WTC11 (cell line): ENCODE data around the gene PDZRN4. TPM values are rescaled to one million over a fixed set of nuclear protein-coding genes. Genes with fewer than 3 reads are reported as not detected.

Experiments used
- ATAC-seq: fragments of 200-7000 bp; cut with Tn5 transposase; 2 replicates; pipeline ENCODE4 v1.10.0; 2021; ENCODE audit warnings: mild to moderate bottlenecking, moderate library complexity
- CTCF ChIA-PET: fragments of 300-600 bp; sonication (Branson Sonifier 250); formaldehyde crosslinking; loops from one replicate; lab custom pipeline; 2021; ENCODE audit warnings: antibody characterized with exemption; lab: Charles Lee
- POLR2A ChIA-PET: fragments of 350-600 bp; sonication (Branson Sonifier 250); formaldehyde crosslinking; loops from one replicate; lab custom pipeline; 2021; ENCODE audit warnings: antibody characterized with exemption; lab: Charles Lee
- DNase-seq: peaks from one replicate; pipeline ENCODE4 v3.0.0; 2021; ENCODE audit warnings: low spot score
- H3K27ac Mint-ChIP-seq: 2 replicates; pipeline ENCODE4 v1.8.0; 2021; ENCODE audit warnings: mixed read lengths
- H3K27me3 Mint-ChIP-seq: 2 replicates; pipeline ENCODE4 v1.8.0; 2021; ENCODE audit warnings: low read depth, mild to moderate bottlenecking, moderate library complexity, mixed read lengths
- H3K36me3 Mint-ChIP-seq: 2 replicates; pipeline ENCODE4 v1.8.0; 2021; ENCODE audit warnings: mixed read lengths
- H3K4me1 Mint-ChIP-seq: 2 replicates; pipeline ENCODE4 v1.8.0; 2022; ENCODE audit warnings: mixed read lengths
- H3K4me3 Mint-ChIP-seq: 2 replicates; pipeline ENCODE4 v1.8.0; 2021; ENCODE audit warnings: mild to moderate bottlenecking, moderate library complexity, mixed read lengths
- H3K9me3 Mint-ChIP-seq: 2 replicates; pipeline ENCODE4 v1.8.0; 2021; ENCODE audit warnings: mixed read lengths
- AR ChIP-seq: fragments of 250-450 bp; sonication (Bioruptor Pico); IDR thresholded peaks from 2 replicates; pipeline ENCODE4 v1.9.0; 2021; ENCODE audit warnings: mild to moderate bottlenecking
- ARID4B ChIP-seq: sonication (generic); formaldehyde crosslinking; IDR thresholded peaks from 2 replicates; pipeline ENCODE4 v1.8.0; 2023; ENCODE audit warnings: missing genetic modification reagents, mild to moderate bottlenecking, borderline replicate concordance
- CBFB ChIP-seq: sonication (generic); formaldehyde crosslinking; IDR thresholded peaks from 2 replicates; pipeline ENCODE4 v1.8.1; 2022; ENCODE audit warnings: mild to moderate bottlenecking, low read depth, missing genetic modification reagents
- CDX4 ChIP-seq: fragments of 250-450 bp; sonication (Bioruptor Pico); IDR thresholded peaks from 2 replicates; pipeline ENCODE4 v1.9.0; 2021; ENCODE audit warnings: moderate library complexity, mild to moderate bottlenecking, inconsistent platforms, borderline replicate concordance
- EMX1 ChIP-seq: fragments of 250-450 bp; sonication (Bioruptor Pico); IDR thresholded peaks from 2 replicates; pipeline ENCODE4 v1.8.0; 2021; ENCODE audit warnings: mild to moderate bottlenecking
- FOXK1 ChIP-seq: sonication (generic); formaldehyde crosslinking; IDR thresholded peaks from 2 replicates; pipeline ENCODE4 v1.8.0; 2022; ENCODE audit warnings: mild to moderate bottlenecking, moderate library complexity, missing genetic modification reagents
- GTF2I ChIP-seq: fragments of 250-450 bp; sonication (Bioruptor Pico); conservative IDR thresholded peaks from 2 replicates; pipeline ENCODE4 v1.4.0; 2021; ENCODE audit warnings: mild to moderate bottlenecking
- JUN ChIP-seq: sonication (generic); formaldehyde crosslinking; IDR thresholded peaks from 2 replicates; pipeline ENCODE4 v1.8.0; 2023; ENCODE audit warnings: mild to moderate bottlenecking, missing genetic modification reagents
- PRDM15 ChIP-seq: sonication (generic); formaldehyde crosslinking; IDR thresholded peaks from 2 replicates; pipeline ENCODE4 v1.8.0; 2022; ENCODE audit warnings: missing genetic modification reagents
- SP1 ChIP-seq: sonication (generic); formaldehyde crosslinking; conservative IDR thresholded peaks from 2 replicates; pipeline ENCODE4 v1.8.1; 2022; ENCODE audit warnings: missing genetic modification reagents
- ZNF121 ChIP-seq: sonication (generic); formaldehyde crosslinking; IDR thresholded peaks from 2 replicates; pipeline ENCODE4 v1.8.0; 2023; ENCODE audit warnings: missing genetic modification reagents
- ZNF232 ChIP-seq: sonication (generic); formaldehyde crosslinking; IDR thresholded peaks from 2 replicates; pipeline ENCODE4 v1.8.0; 2022; ENCODE audit warnings: mild to moderate bottlenecking, missing genetic modification reagents
- ZNF396 ChIP-seq: fragments of 250-450 bp; sonication (Bioruptor Pico); IDR thresholded peaks from 2 replicates; pipeline ENCODE4 v1.8.0; 2021; ENCODE audit warnings: mild to moderate bottlenecking, moderate library complexity, borderline replicate concordance
- ZNF423 ChIP-seq: fragments of 250-450 bp; sonication (Bioruptor Pico); IDR thresholded peaks from 2 replicates; pipeline ENCODE4 v2.1.2; 2022; ENCODE audit warnings: mild to moderate bottlenecking, moderate library complexity
- ZNF671 ChIP-seq: fragments of 250-450 bp; sonication (Bioruptor Pico); IDR thresholded peaks from 2 replicates; pipeline ENCODE4 v1.8.0; 2021; ENCODE audit warnings: mild to moderate bottlenecking
- total RNA-seq: library from RNA; stranded (reverse); gene quantifications from 3 replicates; pipeline ENCODE4 v1.2.3, GENCODE V29; 2021
- TF ChIP-seq, protein P1 (sequence below): fragments of 200-600 bp; IDR thresholded peaks from 2 replicates; pipeline ENCODE4 v1.8.0; 2022; ENCODE audit warnings: antibody characterized with exemption

The PDZRN4 gene
- total RNA-seq, 1 experiment from 2014 or later, result 0.09 TPM

DNA sequence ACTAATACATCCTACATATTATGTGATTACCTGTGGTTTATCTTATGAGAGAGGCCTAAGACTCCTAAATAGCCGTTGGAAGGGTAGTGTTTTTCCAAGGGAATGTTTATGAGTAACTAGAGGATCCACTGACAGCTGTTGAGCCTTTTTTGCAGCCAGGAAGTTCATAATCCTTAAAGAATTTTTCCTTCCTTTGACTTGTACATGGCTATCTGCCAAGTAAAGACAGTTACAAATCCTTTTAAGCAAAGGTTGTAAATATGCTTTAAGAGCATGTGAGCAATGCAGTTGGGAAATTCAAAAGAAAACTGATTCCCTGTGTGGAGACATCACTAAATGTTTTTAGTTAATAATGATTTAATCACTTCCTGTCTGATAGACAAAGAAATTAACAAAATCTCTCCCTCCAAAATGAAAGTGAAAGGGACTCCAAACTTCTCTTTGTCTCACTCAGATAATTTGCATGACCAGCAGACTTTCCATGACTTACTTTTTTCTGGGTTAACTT is 333.8 kb downstream of the PDZRN4 start (continued):
- TF ChIP-seq, protein P1, sequence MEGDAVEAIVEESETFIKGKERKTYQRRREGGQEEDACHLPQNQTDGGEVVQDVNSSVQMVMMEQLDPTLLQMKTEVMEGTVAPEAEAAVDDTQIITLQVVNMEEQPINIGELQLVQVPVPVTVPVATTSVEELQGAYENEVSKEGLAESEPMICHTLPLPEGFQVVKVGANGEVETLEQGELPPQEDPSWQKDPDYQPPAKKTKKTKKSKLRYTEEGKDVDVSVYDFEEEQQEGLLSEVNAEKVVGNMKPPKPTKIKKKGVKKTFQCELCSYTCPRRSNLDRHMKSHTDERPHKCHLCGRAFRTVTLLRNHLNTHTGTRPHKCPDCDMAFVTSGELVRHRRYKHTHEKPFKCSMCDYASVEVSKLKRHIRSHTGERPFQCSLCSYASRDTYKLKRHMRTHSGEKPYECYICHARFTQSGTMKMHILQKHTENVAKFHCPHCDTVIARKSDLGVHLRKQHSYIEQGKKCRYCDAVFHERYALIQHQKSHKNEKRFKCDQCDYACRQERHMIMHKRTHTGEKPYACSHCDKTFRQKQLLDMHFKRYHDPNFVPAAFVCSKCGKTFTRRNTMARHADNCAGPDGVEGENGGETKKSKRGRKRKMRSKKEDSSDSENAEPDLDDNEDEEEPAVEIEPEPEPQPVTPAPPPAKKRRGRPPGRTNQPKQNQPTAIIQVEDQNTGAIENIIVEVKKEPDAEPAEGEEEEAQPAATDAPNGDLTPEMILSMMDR, result no peak

DNA sequence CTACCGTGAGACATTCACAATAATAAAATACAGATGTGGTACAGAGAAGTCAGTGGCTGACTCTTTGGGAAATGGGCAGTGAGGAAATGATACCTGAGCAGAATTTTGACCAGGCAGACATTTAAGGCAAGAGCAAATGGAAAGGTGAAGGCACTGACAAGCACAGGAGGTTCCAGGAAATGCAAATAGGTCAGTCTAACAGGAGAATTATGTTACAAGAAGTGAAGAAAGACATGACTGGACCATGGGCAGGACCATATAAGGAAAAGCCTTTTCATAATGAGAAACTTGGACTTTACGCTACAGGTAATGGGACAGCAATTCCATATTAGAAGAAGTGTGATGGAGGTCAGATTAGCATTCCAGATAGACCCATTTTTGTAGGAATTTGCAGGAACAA is 338.9 kb downstream of the PDZRN4 start:
- CTCF ChIA-PET, result no interaction called here

DNA sequence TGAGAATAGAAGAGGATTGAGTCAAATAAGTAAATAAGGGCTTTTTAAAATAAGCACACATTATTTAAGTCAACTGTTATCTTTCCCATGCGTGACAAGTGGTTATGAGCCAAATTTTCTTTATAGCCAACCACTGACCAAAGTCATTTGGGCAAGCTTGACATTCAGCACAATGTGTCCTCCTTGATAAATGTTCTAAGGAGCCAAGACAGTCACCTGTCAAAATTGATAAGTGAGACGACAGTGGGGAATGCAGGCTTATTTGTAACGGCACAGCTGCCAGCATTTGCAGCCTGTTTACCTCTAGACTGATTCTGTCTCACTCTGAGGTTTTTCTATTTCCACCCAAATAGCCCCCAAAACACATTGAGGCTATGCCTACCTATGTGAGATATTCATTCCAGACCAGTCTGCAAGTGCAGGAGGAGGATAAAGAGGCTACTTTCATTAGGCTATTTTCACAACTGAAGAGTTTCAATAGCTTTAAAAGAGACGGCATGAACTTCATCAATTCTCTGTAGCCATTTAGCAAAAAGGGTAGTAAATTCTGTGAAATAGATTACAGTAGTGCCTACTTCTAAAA is 339.5 kb downstream of the PDZRN4 start:
- no peak overlapping the region for H3K27ac Mint-ChIP-seq
- DNase-seq (no peak), ATAC-seq (no peak)
- no peaks in the 10 kb centered on the region for H3K27me3 Mint-ChIP-seq
- TF ChIP-seq ZNF396 (CRISPR knock-in tag) (no peak), EMX1 (no peak), ARID4B (no peak), JUN (CRISPR knock-in tag) (no peak), AR (CRISPR knock-in tag) (no peak), ZNF121 (no peak), ZNF671 (no peak), ZNF423 (CRISPR knock-in tag) (no peak), FOXK1 (no peak), CBFB (CRISPR knock-in tag) (no peak), CDX4 (CRISPR knock-in tag) (no peak), GTF2I (CRISPR knock-in tag) (no peak), SP1 (CRISPR knock-in tag) (no peak), ZNF232 (CRISPR knock-in tag) (no peak)
- no peak overlapping the region for H3K4me3 Mint-ChIP-seq
- CTCF ChIA-PET, result no interaction called here
- POLR2A ChIA-PET, result no interaction called here
- H3K9me3 Mint-ChIP-seq, result no peaks in the 10 kb centered on the region
- no peaks in the 10 kb centered on the region for H3K36me3 Mint-ChIP-seq
- H3K4me1 Mint-ChIP-seq, result peaks cover 36% of the 10 kb centered on the region

More for the DNA sequence above, 338.9 kb downstream of the PDZRN4 start:
- Mint-ChIP-seq H3K36me3 (no peaks in the 10 kb centered on the region), H3K27ac (no peak overlapping the region), H3K9me3 (no peaks in the 10 kb centered on the region), H3K4me3 (no peak overlapping the region)
- TF ChIP-seq PRDM15 (CRISPR knock-in tag), result no peak
- no peak for TF ChIP-seq JUN (CRISPR knock-in tag)
- TF ChIP-seq, all 79 proteins: peak for 0
- POLR2A ChIA-PET, result no interaction called here
- H3K4me1 Mint-ChIP-seq, result peaks cover 41% of the 10 kb centered on the region
- ATAC-seq, result no peak
- DNase-seq, result no peak
- no peaks in the 10 kb centered on the region for H3K27me3 Mint-ChIP-seq
